Right lobe of liver (tissue), 6 donors: ENCODE results near the gene HOXB6. TPM values are rescaled to one million over a fixed set of nuclear protein-coding genes. Genes with fewer than 3 reads are reported as not detected.

ENCODE experiments used
- ATAC-seq, 4 donors: fragments of 200-7000 bp; cut with Tn5 transposase; one replicate each; pipeline ENCODE4 v1.9.1; 2020; ENCODE audit warnings: mild to moderate bottlenecking in 4 of 4, moderate library complexity in 4 of 4
- DNase-seq, 3 donors: peaks; one replicate each; pipeline ENCODE4 v3.0.0-alpha.2; 2020
- H3K27ac ChIP-seq, 3 donors: fragments of 200-600 bp; one replicate each; pipeline ENCODE4 v1.8.0; 2022
- H3K27me3 ChIP-seq, 2 donors: fragments of 200-600 bp; one replicate each; pipeline ENCODE4 v1.8.0; 2022
- H3K36me3 ChIP-seq, 4 donors: fragments of 200-600 bp; sonication (generic) in 1 of 4; one replicate each; pipeline versions ENCODE4 v1.5.1 to v1.8.0; 2017 to 2022; ENCODE audit warnings: control low read depth in 1 of 4
- H3K4me1 ChIP-seq, 4 donors: fragments of 200-600 bp; sonication (generic) in 1 of 4; one replicate each; pipeline versions ENCODE4 v1.5.1 to v1.8.0; 2017 to 2022; ENCODE audit warnings: control low read depth in 1 of 4
- H3K4me3 ChIP-seq, 3 donors: fragments of 200-600 bp; one replicate each; pipeline ENCODE4 v1.8.0; 2022
- H3K9me3 ChIP-seq, 4 donors: fragments of 200-600 bp; sonication (generic) in 1 of 4; one replicate each; pipeline versions ENCODE4 v1.5.1 to v1.8.0; 2017 to 2022; ENCODE audit warnings: control low read depth in 1 of 4
- CTCF ChIP-seq, 4 donors: fragments of 200-600 bp in 3 of 4; fragments of 450-650 bp in 1 of 4; IDR thresholded peaks; one replicate each; pipeline versions ENCODE4 v1.5.1 to v1.8.0; 2016 to 2022; ENCODE audit warnings: antibody characterized with exemption in 4 of 4, mild to moderate bottlenecking in 2 of 4
- POLR2A ChIP-seq: fragments of 450-650 bp; IDR thresholded peaks from one replicate; pipeline ENCODE4 v1.6.1; 2017; ENCODE audit warnings: antibody characterized with exemption, mild to moderate bottlenecking
- WGBS: methylation state at CpG from one replicate; pipeline ENCODE4 v1.1.6; 2018; ENCODE audit warnings: low coverage, low lambda C conversion rate; ENCODE audit not compliant: insufficient coverage; ENCODE audit errors: missing lambda C conversion rate; 5-methylcytosine and 5-hydroxymethylcytosine counted together
- intact Hi-C, 2 donors: fragments of 100-400 bp; cut with DNase I; formaldehyde crosslinking; loops; one replicate each; pipeline versions ENCODE4 v1.11.2 to v1.14.1; 2022
- total RNA-seq, 6 experiments: library from RNA; depleted of rRNA in 2 of 6; stranded (reverse); fragments of >200 nt in 2 of 6; fragmentation: NEBNext Ultra II Directional in 3 of 6; extraction: Animal tissue kit (Norgen Biotek cat#: 25700) in 3 of 6; gene quantifications; one replicate each; pipeline versions ENCODE4 v1.1.0 to v1.2.4, GENCODE V29; 2016 to 2023
- donor health status: DM: no; HTN: yes; CAD: no.
- donor health status: DM: no; HTN: no; CAD: no.
- donor health status: DM: no; HTN: no; CAD: no.
- donor health status: DM: no; HTN: yes; CAD: no.
- donor health status: DM: no; HTN: yes; CAD: no.

The HOXB6 gene
- total RNA-seq, 6 experiments from 2014 or later: 0.18 to 0.83 (median 0.56) TPM

GRCh38 chr17:48552466-48553189 lies 52.2 kb downstream of the HOXB6 start:
- Histone ChIP-seq H3K4me3 (no peak overlapping the region), H3K27me3 (no peaks in the 10 kb centered on the region), H3K36me3 (no peaks in the 10 kb centered on the region), H3K4me1 (peaks cover 0 to 2% (median 0%) of the 10 kb centered on the region in 4 donors), H3K27ac (peak overlapping the region in 1 of 3 donors; percentile 24), H3K9me3 (no peaks in the 10 kb centered on the region)
- WGBS: 19% methylated on average over 4 of the region's 11 CpGs
- intact Hi-C loops: no loop called here
- ATAC-seq (no peak), DNase-seq (no peak)
- no peak for TF ChIP-seq POLR2A
- TF ChIP-seq CTCF (IDR thresholded peaks at IDR 0.05): no peak

GRCh38 chr17:48551596-48552465 lies 53.0 kb downstream of the HOXB6 start:
- H3K36me3 ChIP-seq: no peaks in the 10 kb centered on the region
- DNase-seq (no peak), ATAC-seq (no peak)
- H3K9me3 ChIP-seq: no peaks in the 10 kb centered on the region
- TF ChIP-seq POLR2A (no peak), CTCF (IDR thresholded peaks at IDR 0.05) (no peak)
- no peak overlapping the region for H3K27ac ChIP-seq
- WGBS: 33% methylated on average over 23 of the region's 47 CpGs
- intact Hi-C loops: no loop called here
- peaks cover 0 to 6% (median 0%) of the 10 kb centered on the region in 4 donors for H3K4me1 ChIP-seq
- no peak overlapping the region for H3K4me3 ChIP-seq
- H3K27me3 ChIP-seq: no peaks in the 10 kb centered on the region

- H3K4me3 ChIP-seq: no peak overlapping the region
Observed at GRCh38 chr17:48551214-48551555, 53.6 kb downstream of the HOXB6 start.

More at GRCh38 chr17:48551214-48551555, 53.6 kb downstream of the HOXB6 start:
- H3K4me1 ChIP-seq: peaks cover 0 to 6% (median 0%) of the 10 kb centered on the region in 4 donors
- intact Hi-C loops: no loop called here
- TF ChIP-seq CTCF (IDR thresholded peaks at IDR 0.05) (no peak), POLR2A (no peak)
- H3K27ac ChIP-seq: no peak overlapping the region
- no peak for ATAC-seq
- H3K9me3 ChIP-seq: no peaks in the 10 kb centered on the region
- DNase-seq: no peak
- 37% methylated on average over 14 of the region's 19 CpGs for WGBS
- no peaks in the 10 kb centered on the region for H3K27me3 ChIP-seq
- no peaks in the 10 kb centered on the region for H3K36me3 ChIP-seq
